DOHH2 (cell line): Measurements from ENCODE around the gene AQP5.

Experiments
- CTCF ChIP-seq: fragments of 200-600 bp; sonication (generic); IDR thresholded peaks from one replicate; pipeline ENCODE4 v1.5.1; 2014; ENCODE audit warnings: antibody characterized with exemption, mild to moderate bottlenecking, low read depth, low read length; ENCODE audit not compliant: poor library complexity, severe bottlenecking
- EZH2phosphoT487 ChIP-seq: fragments of 200-600 bp; sonication (generic); IDR thresholded peaks from 2 replicates; pipeline ENCODE4 v1.6.1; 2017; ENCODE audit warnings: borderline replicate concordance, mild to moderate bottlenecking, antibody characterized with exemption, low read length, moderate library complexity, mixed read lengths

- TF ChIP-seq CTCF, result no peak
- TF ChIP-seq EZH2phosphoT487, result no peak
Observed at GRCh38 chr12:49934505-49934904, 27.2 kb upstream of the AQP5 start.
